ENCODE results near the gene TBX6. TPM values are rescaled to one million over a fixed set of nuclear protein-coding genes. Genes with fewer than 3 reads are reported as not detected.

Gene TBX6
- total and polyA plus RNA-seq, 2 of the 4 experiments (the other 2 are of a cell fraction): 0.10 TPM; not detected in 1

DNA sequence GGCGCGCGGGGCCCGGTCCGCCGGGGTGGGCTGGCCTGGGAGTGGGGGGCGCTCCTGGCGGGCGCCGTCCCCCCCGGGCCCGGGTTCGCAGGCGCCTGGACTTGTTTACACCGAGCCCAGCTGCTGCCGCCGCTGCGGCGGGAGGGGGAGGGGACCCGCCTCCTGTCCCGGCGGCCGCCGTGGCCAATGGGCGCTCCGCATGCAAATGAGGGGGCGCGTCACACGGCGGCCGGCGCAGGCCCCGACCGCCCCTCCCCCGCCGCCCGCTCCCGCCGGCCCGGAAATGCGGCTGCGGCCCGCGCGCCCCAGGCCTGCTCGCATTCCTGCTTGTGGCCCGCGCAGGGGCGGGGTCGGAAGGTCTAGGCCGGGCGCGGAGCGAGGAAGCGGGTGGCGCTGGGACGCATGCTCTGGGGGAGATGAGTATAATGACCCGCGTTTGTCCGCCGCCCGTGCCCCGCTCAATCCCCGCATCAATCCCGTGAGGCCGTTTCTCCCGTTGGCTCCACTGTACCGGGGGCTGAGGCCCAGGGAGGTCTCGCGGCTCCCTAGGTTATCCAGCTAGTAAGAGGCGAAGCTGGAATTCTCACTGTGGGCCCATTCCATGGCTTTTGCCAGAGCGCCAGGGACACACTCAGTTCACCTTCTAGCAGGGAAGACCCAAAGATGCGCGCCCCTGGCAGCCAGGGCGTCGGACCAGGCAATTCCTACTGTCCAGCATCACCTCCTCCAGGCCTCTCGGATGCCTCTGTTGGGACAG lies 4.6 kb upstream of the TBX6 start, which contains the start of gene YPEL3 (continued):
- TF ChIP-seq RAD21 (IDR thresholded peaks at IDR 0.05; ENCODE audit: low read length): no peak
- no peak for TF ChIP-seq BHLHE40 (IDR thresholded peaks at IDR 0.05; ENCODE audit: low read depth, low read length)
- TF ChIP-seq RFX5 (IDR thresholded peaks at IDR 0.05; ENCODE audit: low read depth, low read length): no peak
